DOHH2 (cell line): ENCODE data around the gene SCARB2.
A peak's percentile ranks its signal among the peaks of the same experiment; 100 is the strongest.

Experiments used
- H3F3A ChIP-seq: fragments of 200-600 bp; sonication (generic), shearing (Covaris generic); 2 replicates; pipeline ENCODE4 v1.6.0; 2016; ENCODE audit warnings: antibody characterized with exemption, mild to moderate bottlenecking; ENCODE audit not compliant: control insufficient read depth, insufficient read depth
- H3K27ac ChIP-seq: fragments of 200-600 bp; sonication (generic); 2 replicates; pipeline ENCODE4 v1.5.1; 2014; ENCODE audit warnings: low read depth, mild to moderate bottlenecking, low read length, moderate library complexity
- H3K27me3 ChIP-seq: fragments of 200-600 bp; sonication (generic); 2 replicates; pipeline ENCODE4 v1.6.1; 2014; ENCODE audit warnings: mild to moderate bottlenecking, low read length, mixed read lengths; ENCODE audit not compliant: control insufficient read depth
- H3K36me3 ChIP-seq: fragments of 200-600 bp; sonication (generic); 2 replicates; pipeline ENCODE4 v1.6.1; 2014; ENCODE audit warnings: mild to moderate bottlenecking, low read length, moderate library complexity, mixed read lengths; ENCODE audit not compliant: control insufficient read depth
- H3K4me1 ChIP-seq: fragments of 200-600 bp; sonication (generic); 2 replicates; pipeline ENCODE4 v1.6.1; 2014; ENCODE audit warnings: mild to moderate bottlenecking, low read length, mixed read lengths; ENCODE audit not compliant: control insufficient read depth
- H3K4me2 ChIP-seq: fragments of 200-600 bp; sonication (generic); 2 replicates; pipeline ENCODE4 v1.6.0; 2014; ENCODE audit warnings: mild to moderate bottlenecking, low read length, moderate library complexity
- H3K4me3 ChIP-seq: fragments of 200-600 bp; sonication (generic); 2 replicates; pipeline ENCODE4 v1.5.1; 2014; ENCODE audit warnings: mild to moderate bottlenecking, low read length, mixed read lengths
- H3K79me2 ChIP-seq: fragments of 200-600 bp; sonication (generic); 2 replicates; pipeline ENCODE4 v1.6.1; 2014; ENCODE audit warnings: mild to moderate bottlenecking, low read length, mixed read lengths; ENCODE audit not compliant: control insufficient read depth
- H3K9me2 ChIP-seq: fragments of 200-600 bp; sonication (generic); replicated peaks from 2 replicates; pipeline ENCODE4 v1.6.1; 2014; ENCODE audit warnings: mild to moderate bottlenecking, low read length, mixed read lengths; ENCODE audit not compliant: control insufficient read depth
- H3K9me3 ChIP-seq: fragments of 200-600 bp; sonication (generic); 2 replicates; pipeline ENCODE4 v1.6.1; 2014; ENCODE audit warnings: antibody characterized with exemption, low read length, mixed read lengths; ENCODE audit not compliant: control insufficient read depth, insufficient read depth
- H4K20me1 ChIP-seq: fragments of 200-600 bp; sonication (generic); 2 replicates; pipeline ENCODE4 v1.6.0; 2014; ENCODE audit warnings: low read depth, mild to moderate bottlenecking, antibody characterized with exemption, low read length, moderate library complexity; ENCODE audit not compliant: control insufficient read depth, insufficient read depth
- EZH2phosphoT487 ChIP-seq: fragments of 200-600 bp; sonication (generic); IDR thresholded peaks from 2 replicates; pipeline ENCODE4 v1.6.1; 2017; ENCODE audit warnings: borderline replicate concordance, mild to moderate bottlenecking, antibody characterized with exemption, low read length, moderate library complexity, mixed read lengths
- TF ChIP-seq, protein P1 (sequence below): fragments of 200-600 bp; sonication (generic); IDR thresholded peaks from one replicate; pipeline ENCODE4 v1.5.1; 2014; ENCODE audit warnings: antibody characterized with exemption, mild to moderate bottlenecking, low read depth, low read length; ENCODE audit not compliant: poor library complexity, severe bottlenecking

The SCARB2 gene

DNA sequence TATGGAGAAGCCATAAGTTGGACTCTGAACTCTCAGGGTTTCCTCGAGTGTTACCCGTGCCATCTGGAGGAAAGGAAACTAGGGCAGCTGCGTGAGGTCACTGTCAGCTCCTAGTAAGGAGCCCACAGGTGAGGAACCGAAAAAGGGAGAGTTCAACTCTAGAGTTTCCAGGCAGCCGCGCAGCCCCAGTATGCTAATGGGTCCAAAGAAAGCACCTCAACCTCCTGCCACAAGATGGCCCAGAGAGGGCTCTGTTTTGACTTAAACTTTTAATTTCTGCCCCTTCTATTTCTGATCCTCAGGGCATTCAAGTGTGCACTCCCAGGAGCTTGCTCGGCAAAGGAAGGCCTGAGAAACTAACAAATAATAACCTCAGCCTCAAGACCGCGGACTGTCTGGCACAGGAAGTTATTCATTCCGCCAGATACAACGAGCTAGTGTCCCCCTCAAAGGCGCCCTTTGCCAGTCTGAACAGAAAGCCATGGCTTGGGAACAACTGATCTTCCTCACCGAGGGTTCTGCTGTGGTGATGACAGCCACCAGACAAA, 13.9 kb downstream of the SCARB2 start:
- peaks cover 6% of the 10 kb centered on the region; the same call in 1 of the 2 replicates for H3F3A ChIP-seq
- H3K4me3 ChIP-seq, result peak overlapping the region; percentile 9; the same call in 1 of the 2 replicates
- no peaks in the 10 kb centered on the region for H3K9me3 ChIP-seq
- no peaks in the 10 kb centered on the region for H3K27me3 ChIP-seq
- H3K36me3 ChIP-seq, result no peaks in the 10 kb centered on the region
- no peak overlapping the region for H3K27ac ChIP-seq
- H3K4me2 ChIP-seq, result peak overlapping the region; percentile 46
- no peaks in the 10 kb centered on the region for H4K20me1 ChIP-seq
- TF ChIP-seq EZH2phosphoT487, result no peak
- TF ChIP-seq, protein P1, sequence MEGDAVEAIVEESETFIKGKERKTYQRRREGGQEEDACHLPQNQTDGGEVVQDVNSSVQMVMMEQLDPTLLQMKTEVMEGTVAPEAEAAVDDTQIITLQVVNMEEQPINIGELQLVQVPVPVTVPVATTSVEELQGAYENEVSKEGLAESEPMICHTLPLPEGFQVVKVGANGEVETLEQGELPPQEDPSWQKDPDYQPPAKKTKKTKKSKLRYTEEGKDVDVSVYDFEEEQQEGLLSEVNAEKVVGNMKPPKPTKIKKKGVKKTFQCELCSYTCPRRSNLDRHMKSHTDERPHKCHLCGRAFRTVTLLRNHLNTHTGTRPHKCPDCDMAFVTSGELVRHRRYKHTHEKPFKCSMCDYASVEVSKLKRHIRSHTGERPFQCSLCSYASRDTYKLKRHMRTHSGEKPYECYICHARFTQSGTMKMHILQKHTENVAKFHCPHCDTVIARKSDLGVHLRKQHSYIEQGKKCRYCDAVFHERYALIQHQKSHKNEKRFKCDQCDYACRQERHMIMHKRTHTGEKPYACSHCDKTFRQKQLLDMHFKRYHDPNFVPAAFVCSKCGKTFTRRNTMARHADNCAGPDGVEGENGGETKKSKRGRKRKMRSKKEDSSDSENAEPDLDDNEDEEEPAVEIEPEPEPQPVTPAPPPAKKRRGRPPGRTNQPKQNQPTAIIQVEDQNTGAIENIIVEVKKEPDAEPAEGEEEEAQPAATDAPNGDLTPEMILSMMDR, result peak; percentile 34
- H3K9me2 ChIP-seq, result no peaks in the 10 kb centered on the region
- peaks cover 25% of the 10 kb centered on the region for H3K4me1 ChIP-seq
- H3K79me2 ChIP-seq, result no peaks in the 10 kb centered on the region

DNA sequence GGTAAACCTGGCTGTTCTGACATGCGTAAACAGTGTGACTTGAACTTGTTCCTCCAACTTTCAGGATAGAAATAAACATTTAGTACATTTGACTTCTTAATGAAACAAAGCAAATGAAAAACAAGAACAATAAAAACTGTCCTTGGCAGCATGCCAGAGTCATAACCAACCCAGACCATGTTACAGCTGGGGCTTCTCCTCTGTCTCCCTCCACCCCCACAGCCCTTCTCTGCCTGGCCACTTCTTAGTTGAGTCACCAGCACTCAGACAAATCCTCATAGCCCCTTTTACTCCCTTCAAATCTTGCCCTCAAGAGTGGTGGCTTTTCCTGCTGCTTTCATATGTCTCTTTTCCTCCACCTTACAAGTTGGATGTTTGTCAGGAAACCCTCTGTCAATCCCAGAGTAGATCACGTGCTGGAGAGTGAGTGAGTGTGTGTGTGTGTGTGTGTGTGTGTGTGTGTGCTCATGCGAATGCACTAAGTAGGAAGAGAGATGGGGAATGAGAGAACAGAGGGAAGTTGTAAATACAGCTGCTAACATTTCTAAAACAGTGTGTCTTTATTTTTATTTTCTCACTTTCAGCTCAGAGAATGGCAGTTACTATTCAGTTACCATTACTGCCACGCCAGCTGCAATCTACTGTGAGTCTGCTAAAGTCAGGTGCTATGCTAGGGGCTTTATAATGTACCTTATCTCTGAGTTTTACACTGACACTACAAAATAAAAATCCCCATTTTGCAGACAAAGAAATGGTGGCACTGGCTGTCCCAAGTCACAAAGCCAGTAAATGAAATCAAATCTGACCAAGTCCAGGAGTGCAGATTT, 15.0 kb downstream of the SCARB2 start:
- H3K4me2 ChIP-seq, result peak overlapping the region; percentile 46
- peaks cover 25% of the 10 kb centered on the region for H3K4me1 ChIP-seq
- peaks cover 6% of the 10 kb centered on the region; the same call in 1 of the 2 replicates for H3F3A ChIP-seq

GRCh38 chr4:76197971-76198410, 15.6 kb downstream of the SCARB2 start:
- Histone ChIP-seq H3K9me2 (no peaks in the 10 kb centered on the region), H3K4me2 (peak overlapping the region; percentile 46), H3K27ac (no peak overlapping the region), H3F3A (peaks cover 6% of the 10 kb centered on the region; the same call in 1 of the 2 replicates), H3K9me3 (no peaks in the 10 kb centered on the region), H3K4me3 (no peak overlapping the region), H4K20me1 (no peaks in the 10 kb centered on the region), H3K79me2 (no peaks in the 10 kb centered on the region), H3K4me1 (peaks cover 25% of the 10 kb centered on the region), H3K27me3 (no peaks in the 10 kb centered on the region), H3K36me3 (no peaks in the 10 kb centered on the region)
- TF ChIP-seq, protein P1, result no peak
- no peak for TF ChIP-seq EZH2phosphoT487

More for the DNA sequence above, 15.0 kb downstream of the SCARB2 start:
- Histone ChIP-seq H3K79me2 (no peaks in the 10 kb centered on the region), H3K9me3 (no peaks in the 10 kb centered on the region), H3K27ac (no peak overlapping the region), H3K9me2 (no peaks in the 10 kb centered on the region), H4K20me1 (no peaks in the 10 kb centered on the region), H3K27me3 (no peaks in the 10 kb centered on the region), H3K4me3 (no peak overlapping the region; the same call in 1 of the 2 replicates), H3K36me3 (no peaks in the 10 kb centered on the region)
- no peak for TF ChIP-seq EZH2phosphoT487
- TF ChIP-seq, protein P1, result no peak
